ENCODE data around the gene TLE2.
"Not testable (repeated sequence)": the region's sequence is repeated elsewhere in the genome, so short reads cannot be mapped to it uniquely, and the experiment has no call there.

The TLE2 gene

GRCh38 chr19:3056417-3057088 is 27.5 kb upstream of the TLE2 start:
- DNase-seq (ENCODE audit: low read depth in 2 of 2): no peak

DNA sequence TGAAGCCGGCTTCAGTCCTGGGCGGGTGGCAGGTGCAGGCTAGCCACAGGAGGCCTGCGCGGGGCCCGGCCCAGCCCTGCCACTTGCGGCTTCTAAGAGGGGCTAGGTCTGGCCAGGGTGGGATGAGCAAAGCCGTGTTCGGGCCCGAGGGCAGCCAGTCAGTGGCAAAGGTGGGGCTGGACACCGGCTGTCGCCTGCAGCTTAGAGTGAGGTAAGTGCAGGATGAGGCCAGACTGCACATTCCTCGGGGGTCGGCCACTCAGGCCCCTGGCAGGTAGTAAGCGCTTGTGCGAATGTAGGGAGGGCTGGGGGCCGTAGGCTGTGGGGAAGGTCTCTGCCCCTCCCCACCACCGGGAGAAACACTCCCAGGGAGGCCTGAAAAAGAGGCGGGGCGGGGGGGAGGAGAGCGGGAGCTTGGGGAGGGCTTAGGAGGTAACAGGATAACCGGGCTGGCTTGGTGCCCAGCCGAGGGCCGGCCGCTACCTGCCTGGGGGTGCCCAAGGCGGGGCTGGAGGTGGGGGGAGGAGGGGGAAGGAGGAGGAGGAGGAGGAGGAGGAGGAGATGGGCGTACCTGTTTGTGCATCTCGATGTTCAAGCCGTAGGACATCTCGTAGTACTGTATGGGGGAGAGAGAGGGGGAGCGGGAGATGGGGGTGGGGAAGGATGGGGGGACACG is 26.8 kb upstream of the TLE2 start:
- DNase-seq (ENCODE audit: low read depth in 2 of 2): no peak

DNA sequence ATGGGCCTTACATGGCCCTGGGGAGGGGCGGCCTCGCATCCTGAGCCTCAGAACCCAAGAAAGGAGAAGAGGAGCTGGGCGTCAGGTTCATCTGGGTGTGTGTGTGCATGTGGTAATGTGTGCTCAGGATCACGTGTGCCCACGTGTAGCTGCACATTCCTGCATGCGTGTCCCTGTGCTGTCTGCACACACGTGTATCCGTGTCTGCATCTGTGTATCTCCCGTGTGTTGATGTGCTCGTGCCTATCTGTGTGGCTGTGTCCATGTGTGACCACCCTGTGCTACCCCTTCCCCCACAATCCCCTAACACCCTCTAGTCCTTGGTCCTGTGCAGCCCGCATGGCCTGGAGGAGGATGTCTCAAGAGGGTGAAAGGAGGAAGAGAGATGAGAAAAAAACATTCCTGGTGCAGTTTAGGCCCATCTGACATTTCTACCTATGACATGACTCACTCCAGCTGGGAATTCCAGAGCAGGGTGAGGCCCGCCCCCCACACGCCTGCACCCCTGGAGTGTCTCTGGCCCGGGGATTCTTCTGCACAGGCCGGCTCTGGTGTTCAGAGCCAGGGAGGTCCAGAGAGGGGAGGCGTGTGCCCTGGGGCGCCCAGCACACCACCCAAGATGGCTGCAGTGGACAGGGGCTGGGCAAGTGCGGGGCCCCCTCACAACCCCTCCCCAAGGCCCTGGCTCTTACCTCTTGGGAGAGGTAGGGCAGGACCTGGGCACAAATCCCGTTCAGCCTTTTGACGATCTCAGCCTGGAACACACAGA is 26.1 kb upstream of the TLE2 start:
- no peak for DNase-seq (ENCODE audit: low read depth in 2 of 2)

DNA sequence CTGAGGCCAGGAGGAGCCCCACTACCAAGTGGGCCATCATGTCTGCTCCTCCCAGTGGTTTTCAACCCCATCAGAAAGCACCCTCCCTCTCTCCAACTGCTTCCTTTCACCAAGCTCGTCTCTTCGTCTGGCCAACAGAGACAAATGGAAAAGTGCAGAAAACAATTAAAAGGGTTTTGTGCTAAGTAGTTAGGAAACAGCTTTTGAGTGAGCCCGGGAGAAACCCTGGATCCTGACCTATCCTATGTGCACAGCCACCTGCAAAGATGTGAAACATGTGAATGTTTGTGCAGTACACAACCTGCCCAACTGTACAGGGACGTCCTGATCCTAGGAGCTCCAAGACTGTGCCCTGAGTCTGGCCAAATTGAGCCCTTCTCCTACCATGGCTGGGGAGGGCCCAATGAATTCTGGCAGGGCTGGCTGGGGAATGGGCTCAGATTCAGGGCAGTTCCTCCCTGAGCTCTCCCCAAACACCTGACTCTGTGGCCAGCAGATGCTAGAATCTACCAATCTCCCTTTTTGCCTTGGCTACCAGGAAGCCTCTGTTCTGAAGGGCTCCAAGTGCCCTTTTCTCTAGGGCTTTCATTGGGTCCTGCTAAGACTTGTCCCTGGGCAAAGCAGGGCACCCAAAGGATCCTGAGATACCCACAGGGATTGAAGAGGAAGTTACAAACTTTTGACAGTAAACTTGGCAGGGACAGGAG is 25.3 kb upstream of the TLE2 start:
- DNase-seq (ENCODE audit: low read depth in 2 of 2): no peak

DNA sequence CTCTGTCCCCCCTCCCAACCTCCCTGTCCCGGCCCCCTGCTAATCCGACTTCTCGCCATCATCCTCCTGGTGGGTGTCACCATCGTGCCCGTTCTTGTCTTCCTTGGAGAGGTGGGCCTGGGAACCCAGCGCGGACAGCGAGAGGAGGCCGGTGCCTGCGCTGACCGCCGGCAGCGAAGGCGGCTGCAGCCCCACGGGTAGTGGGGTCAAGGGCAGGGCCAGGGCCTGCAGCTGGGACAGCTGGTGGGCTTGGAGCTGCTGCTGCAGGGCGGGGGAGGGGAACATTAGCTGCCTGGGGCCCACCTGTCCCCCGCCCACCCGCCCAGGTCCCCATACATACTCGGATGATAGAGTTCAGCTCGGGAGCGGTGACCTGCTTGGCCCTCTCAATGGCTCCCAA is 24.7 kb upstream of the TLE2 start:
- DNase-seq (ENCODE audit: low read depth in 2 of 2): no peak

GRCh38 chr19:3053218-3053621 is 24.1 kb upstream of the TLE2 start:
- no peak for DNase-seq (ENCODE audit: low read depth in 2 of 2)

DNA sequence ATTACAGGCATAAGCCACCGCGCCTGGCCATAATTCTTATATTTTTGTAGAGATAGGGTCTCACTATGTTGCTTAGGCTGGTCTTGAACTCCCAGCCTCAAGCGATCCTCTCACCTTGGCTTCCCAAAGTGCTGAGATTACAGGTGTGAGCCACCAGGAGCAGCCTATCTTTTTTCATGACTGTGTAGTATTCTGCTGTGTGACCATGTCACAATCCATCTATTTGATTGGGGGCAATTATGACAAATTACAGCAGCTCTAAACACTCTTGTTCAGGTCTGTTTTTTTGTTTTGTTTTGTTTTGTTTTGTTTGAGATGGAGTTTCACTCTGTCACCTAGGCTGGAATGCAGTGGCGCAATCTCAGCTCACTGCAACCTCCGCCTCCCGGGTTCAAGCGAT is 20.9 kb upstream of the TLE2 start:
- not testable (repeated sequence) for DNase-seq (ENCODE audit: low read depth in 2 of 2)

DNA sequence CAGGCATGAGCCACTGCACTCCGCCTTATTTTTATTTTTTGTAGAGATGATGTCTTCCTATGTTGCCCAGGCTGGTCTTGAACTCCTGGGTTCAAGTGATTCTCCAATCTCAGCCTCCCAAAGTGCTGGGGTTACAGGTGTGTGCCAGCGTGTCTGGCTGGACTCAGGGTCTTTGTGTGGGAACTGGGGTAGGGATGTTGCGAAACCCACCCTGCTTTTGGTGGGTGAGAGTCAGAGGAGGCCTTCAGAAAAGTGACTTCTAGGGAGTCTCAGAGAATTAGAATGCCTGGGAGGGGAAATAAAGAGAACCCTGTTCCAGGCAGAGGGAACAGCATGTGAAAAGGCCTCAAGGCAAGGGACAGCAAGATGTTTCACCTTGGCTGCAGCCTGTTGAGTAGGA is 20.0 kb upstream of the TLE2 start:
- DNase-seq (ENCODE audit: low read depth in 2 of 2): no peak

GRCh38 chr19:3048190-3048533 is 19.1 kb upstream of the TLE2 start:
- DNase-seq (ENCODE audit: low read depth in 2 of 2): no peak

GRCh38 chr19:3047496-3048189 is 18.6 kb upstream of the TLE2 start:
- peak; percentile 53 to 61 for DNase-seq (ENCODE audit: low read depth in 2 of 2)

DNA sequence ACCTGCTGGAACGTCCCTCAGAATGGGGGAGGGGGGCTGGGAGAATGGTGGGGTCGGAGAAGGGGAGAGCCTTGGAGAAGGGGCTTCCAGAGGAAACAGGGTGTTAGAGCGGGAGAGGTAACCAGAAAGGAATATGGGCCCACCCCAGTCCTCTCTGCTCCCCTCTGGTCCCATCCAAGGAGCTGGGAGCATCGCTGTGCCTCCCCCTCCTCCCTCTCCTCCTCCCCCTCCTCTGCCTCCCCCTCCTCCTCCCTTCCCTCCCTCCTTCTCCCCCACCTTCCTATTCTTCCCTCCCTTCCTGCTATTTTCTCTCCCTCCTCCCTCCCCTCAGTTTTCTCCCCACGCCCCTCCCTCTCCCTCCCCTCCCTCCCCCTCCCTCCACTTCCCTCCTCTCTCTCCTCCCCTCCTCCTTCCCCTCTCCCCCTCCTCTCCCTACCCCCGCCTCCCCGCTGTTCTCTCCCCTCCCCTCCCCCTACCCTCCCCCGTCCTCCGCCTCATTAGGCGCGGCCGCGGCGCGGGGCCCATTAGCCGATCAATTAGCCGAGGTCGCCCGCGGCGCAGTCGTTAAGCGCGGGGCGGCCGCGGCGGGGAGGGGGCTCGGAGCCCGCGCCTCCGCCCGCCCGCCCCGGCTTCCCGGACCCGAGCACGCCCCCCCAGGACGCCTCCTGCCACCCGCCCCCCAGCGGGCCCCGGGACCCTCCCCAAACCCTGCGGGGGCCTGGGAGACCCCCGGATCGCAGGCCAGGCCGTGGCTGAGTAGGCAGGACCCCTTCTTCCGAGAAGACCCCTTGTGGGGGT is 17.8 kb upstream of the TLE2 start:
- DNase-seq (ENCODE audit: low read depth in 2 of 2): no peak

DNA sequence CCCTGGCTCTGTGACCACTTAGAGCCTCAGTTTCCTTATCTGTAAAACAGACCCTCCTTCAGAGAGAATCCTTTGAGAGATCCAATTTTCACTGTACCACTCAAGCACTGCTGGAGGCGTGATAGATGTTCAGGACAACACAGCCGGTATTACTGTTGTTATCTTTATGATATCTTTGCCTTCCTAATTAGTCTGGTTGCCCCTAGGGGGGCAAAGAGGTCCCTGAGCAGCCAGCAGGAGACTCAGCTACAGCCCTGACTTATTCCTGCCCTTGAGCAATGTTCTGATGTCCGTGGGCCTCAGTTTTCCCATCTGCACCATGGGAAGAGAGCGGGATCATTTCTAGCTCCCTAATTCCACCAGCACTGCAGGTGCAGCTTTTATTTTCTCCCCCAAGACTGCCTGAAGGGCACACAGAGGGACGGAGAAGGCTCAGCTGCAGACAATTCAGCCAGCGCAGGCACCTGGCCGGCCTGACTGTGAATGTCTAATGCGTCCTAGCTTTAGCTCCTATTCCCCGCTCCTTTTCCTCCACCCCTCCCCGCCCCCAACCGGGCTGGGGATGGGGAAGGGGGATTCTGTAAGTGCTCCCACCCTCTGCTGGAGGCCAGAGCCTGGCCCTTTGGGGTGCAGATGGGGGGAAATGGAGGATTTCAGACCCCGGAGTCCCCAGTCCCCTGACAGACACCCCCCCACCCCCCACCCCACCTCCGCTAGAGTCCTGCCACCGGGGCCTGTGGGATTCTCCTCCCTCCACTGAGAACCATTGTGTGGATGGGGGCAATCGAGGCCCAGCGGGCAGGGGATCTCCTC is 17.0 kb upstream of the TLE2 start:
- DNase-seq (ENCODE audit: low read depth in 2 of 2): no peak

GRCh38 chr19:3045191-3045590 is 16.1 kb upstream of the TLE2 start:
- DNase-seq (ENCODE audit: low read depth in 2 of 2): no peak

DNA sequence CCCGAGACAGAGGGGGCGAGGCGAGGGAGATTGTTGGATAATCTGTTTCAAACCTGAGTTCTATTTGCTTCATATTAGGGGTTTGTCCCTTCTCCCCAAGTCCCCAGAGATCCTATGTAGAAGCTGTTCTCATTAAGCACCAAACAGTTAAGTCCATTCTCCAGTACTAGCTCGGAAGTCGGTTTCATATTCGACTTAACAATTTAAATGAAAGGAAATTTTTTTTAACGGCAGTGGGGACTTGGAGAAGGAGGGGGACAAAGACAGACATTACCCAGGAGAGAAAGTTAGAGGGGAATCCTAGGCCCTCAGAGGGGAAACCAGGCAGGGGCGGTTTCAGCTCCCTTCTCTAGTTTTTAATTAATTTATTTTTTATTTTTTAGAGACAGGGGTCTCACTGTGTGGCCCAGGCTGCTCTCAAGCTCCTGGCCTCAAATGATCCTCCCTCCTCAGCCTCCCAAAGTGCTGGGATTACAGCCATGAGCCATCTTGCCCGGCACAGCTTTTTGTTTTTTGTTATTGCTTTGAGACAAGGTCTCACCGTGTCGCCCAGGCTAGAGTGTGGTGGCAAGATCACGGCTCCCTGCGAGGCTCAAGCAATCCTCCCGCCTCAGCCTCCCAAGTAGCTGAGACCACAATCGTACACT is 13.7 kb upstream of the TLE2 start:
- no peak for DNase-seq (ENCODE audit: low read depth in 2 of 2)

DNA sequence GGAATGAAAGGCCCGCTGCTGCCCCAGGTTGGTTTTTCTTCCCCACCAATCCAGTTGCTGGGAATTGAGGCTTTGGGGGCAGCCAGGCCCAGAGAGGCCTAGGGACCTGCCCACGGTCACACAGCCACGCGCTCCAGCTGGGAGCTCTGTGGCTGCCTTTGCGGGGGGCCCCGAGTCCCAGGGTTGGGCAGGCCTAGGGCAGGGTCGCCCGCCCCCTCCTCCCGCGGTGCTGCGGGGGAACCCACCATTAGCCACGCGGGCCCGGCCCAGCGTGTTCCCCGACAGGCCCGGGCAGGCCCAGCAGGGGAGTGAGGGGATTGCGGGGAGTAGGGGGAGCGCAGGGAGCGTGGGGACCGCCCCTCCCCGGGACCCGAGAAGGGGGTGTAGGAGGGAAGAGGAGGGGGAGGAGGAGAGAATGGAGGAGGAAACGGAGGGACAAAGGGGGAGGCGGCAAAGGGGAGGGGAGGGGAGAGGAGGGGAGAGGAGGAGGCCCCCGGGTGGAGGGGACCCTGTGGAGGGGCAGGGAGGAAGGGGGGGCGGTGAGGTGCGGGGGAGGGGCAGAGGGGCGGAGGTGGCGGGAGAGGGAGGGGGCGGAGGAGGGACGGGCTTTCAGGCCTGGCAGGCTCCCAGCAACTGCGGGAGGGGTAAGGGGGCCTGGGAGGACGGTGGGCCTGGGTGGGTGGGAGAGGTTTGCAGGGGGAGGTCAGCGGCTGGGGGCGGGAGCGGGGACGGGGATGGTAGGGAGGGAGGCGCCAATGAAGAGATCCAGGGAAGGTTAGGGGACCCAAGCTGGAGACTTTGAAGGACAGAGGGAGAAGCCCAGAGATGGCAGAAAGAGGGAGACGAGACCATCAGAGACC is 12.9 kb upstream of the TLE2 start:
- no peak for DNase-seq (ENCODE audit: low read depth in 2 of 2)

GRCh38 chr19:3041327-3041726 is 12.2 kb upstream of the TLE2 start:
- no peak for DNase-seq (ENCODE audit: low read depth in 2 of 2)

- no peak for DNase-seq (ENCODE audit: low read depth in 2 of 2)
Measured at GRCh38 chr19:3039641-3040077, 10.6 kb upstream of the TLE2 start.

DNA sequence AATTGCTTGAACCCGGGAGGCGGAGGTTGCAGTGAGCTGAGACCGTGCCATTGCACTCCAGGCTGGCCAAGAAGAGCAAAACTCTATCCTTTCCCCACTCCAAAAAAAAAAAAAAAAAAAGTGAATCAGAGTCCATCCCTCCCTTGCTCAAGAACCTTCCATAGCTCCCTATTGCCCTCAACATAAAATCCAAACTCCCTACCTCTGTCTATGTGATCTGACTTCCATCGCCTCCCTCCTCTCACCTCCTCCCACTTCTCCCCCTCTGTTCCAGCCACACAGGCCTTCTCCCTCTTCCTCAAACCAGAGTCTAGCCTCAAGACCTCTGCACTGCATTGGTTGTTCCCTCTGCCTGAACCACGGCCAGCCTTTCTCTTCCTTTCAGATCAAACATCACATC is 10.0 kb upstream of the TLE2 start:
- no peak for DNase-seq (ENCODE audit: low read depth in 2 of 2)

GRCh38 chr19:3038214-3038613 is 9.1 kb upstream of the TLE2 start:
- no peak for DNase-seq (ENCODE audit: low read depth in 2 of 2)

Data from stimulated activated CD4-positive, alpha-beta T cell treated with anti-CD3 and anti-CD28 coated beads, Interleukin-15, amount 100 ng/mL, for 48 hours (primary cell).